Neuronal stem cell (in vitro differentiated cells): ENCODE data around the gene CACNA1A.

Experiments
- DNase-seq: peaks from one replicate; pipeline ENCODE4 v3.0.0-alpha.2; 2013; ENCODE audit warnings: low spot score
- H2AFZ ChIP-seq: one replicate; pipeline ENCODE4 v1.6.1; 2013; ENCODE audit warnings: mild to moderate bottlenecking, low read length, inconsistent platforms
- H2AK5ac ChIP-seq: 2 replicates; pipeline ENCODE4 v1.6.1; 2013; ENCODE audit warnings: low read depth, mild to moderate bottlenecking, inconsistent platforms, low read length, moderate library complexity, mixed read lengths
- H2BK120ac ChIP-seq: 2 replicates; pipeline ENCODE4 v1.6.1; 2013; ENCODE audit warnings: low read depth, mild to moderate bottlenecking, inconsistent platforms, low read length, moderate library complexity, mixed read lengths
- H2BK12ac ChIP-seq: one replicate; pipeline ENCODE4 v1.6.1; 2013; ENCODE audit warnings: low read length, inconsistent platforms
- H2BK15ac ChIP-seq: 2 replicates; pipeline ENCODE4 v1.6.1; 2013; ENCODE audit warnings: mild to moderate bottlenecking, low read length, inconsistent platforms, mixed read lengths
- H2BK5ac ChIP-seq: one replicate; pipeline ENCODE4 v1.6.1; 2013; ENCODE audit warnings: inconsistent platforms, mild to moderate bottlenecking, low read length, moderate library complexity
- H3K14ac ChIP-seq: one replicate; pipeline ENCODE4 v1.6.1; 2013; ENCODE audit warnings: low read length, inconsistent platforms
- H3K18ac ChIP-seq: 2 replicates; pipeline ENCODE4 v1.6.1; 2013; ENCODE audit warnings: low read length, inconsistent platforms
- H3K23ac ChIP-seq: 2 replicates; pipeline ENCODE4 v1.6.1; 2013; ENCODE audit warnings: low read depth, mild to moderate bottlenecking, mixed read lengths, low read length, inconsistent platforms; ENCODE audit not compliant: poor library complexity
- H3K27ac ChIP-seq: replicated peaks from 3 replicates; pipeline ENCODE4 v1.5.1; 2013; ENCODE audit warnings: low read length, inconsistent platforms
- H3K27me3 ChIP-seq, 3 experiments: 2 replicates each; pipeline ENCODE4 v1.6.1; 2013; ENCODE audit warnings: low read length in 3 of 3, mild to moderate bottlenecking in 2 of 3, inconsistent platforms in 1 of 3, low read depth in 1 of 3, mixed read lengths in 1 of 3, moderate library complexity in 1 of 3; ENCODE audit not compliant: control insufficient read depth in 3 of 3, insufficient read depth in 3 of 3
- H3K36me3 ChIP-seq, 2 donors: replicated peaks in 1 of 2; 2 replicates each; pipeline ENCODE4 v1.6.1; 2013; ENCODE audit warnings: low read length in 2 of 2; ENCODE audit not compliant: control insufficient read depth in 2 of 2, insufficient read depth in 2 of 2
- H3K4ac ChIP-seq: 2 replicates; pipeline ENCODE4 v1.6.1; 2013; ENCODE audit warnings: inconsistent platforms, mild to moderate bottlenecking, low read length, moderate library complexity
- H3K4me1 ChIP-seq, 2 donors: 1 replicate in 1 of 2; 2 replicates in 1 of 2; pipeline ENCODE4 v1.6.1; 2013; ENCODE audit warnings: low read length in 2 of 2, low read depth in 1 of 2; ENCODE audit not compliant: control insufficient read depth in 2 of 2, insufficient read depth in 1 of 2
- H3K4me2 ChIP-seq: one replicate; pipeline ENCODE4 v1.6.1; 2013; ENCODE audit warnings: mild to moderate bottlenecking, low read length, inconsistent platforms; ENCODE audit not compliant: insufficient read depth, poor library complexity, severe bottlenecking
- H3K4me3 ChIP-seq, 2 donors: 2 replicates each; pipeline ENCODE4 v1.5.1; 2013; ENCODE audit warnings: low read length in 2 of 2, mild to moderate bottlenecking in 2 of 2, inconsistent platforms in 1 of 2, moderate library complexity in 1 of 2
- H3K79me1 ChIP-seq: one replicate; pipeline ENCODE4 v1.6.1; 2013; ENCODE audit warnings: low read depth, mild to moderate bottlenecking, inconsistent platforms, low read length, moderate library complexity
- H3K9ac ChIP-seq: one replicate; pipeline ENCODE4 v1.6.1; 2013; ENCODE audit warnings: mild to moderate bottlenecking, low read depth, low read length, inconsistent platforms; ENCODE audit not compliant: poor library complexity
- H3K9me3 ChIP-seq, 2 donors: replicated peaks in 1 of 2; 2 replicates each; pipeline versions ENCODE3 to v1.6.1; 2013; ENCODE audit warnings: low read length in 2 of 2, mild to moderate bottlenecking in 2 of 2, inconsistent platforms in 1 of 2, low read depth in 1 of 2, mixed read lengths in 1 of 2, moderate library complexity in 1 of 2; ENCODE audit not compliant: control insufficient read depth in 2 of 2, insufficient read depth in 1 of 2
- H4K8ac ChIP-seq: one replicate; pipeline ENCODE4 v1.6.1; 2013; ENCODE audit warnings: low read depth, mild to moderate bottlenecking, inconsistent platforms, low read length, moderate library complexity
- H4K91ac ChIP-seq: one replicate; pipeline ENCODE4 v1.6.1; 2013; ENCODE audit warnings: low read length, low read depth, mild to moderate bottlenecking, inconsistent platforms; ENCODE audit not compliant: poor library complexity
- WGBS, 2 donors: extraction: QIAGEN DNeasy Blood & Tissue Kit; methylation state at CpG; one replicate each; pipeline ENCODE4 v1.1.7; 2013; ENCODE audit warnings: missing lambda C conversion rate in 2 of 2, mixed read lengths in 1 of 2; ENCODE audit not compliant: insufficient read length in 2 of 2, insufficient replicate concordance in 1 of 2; ENCODE audit errors: extremely low coverage in 2 of 2; 5-methylcytosine and 5-hydroxymethylcytosine counted together

The CACNA1A gene

DNA sequence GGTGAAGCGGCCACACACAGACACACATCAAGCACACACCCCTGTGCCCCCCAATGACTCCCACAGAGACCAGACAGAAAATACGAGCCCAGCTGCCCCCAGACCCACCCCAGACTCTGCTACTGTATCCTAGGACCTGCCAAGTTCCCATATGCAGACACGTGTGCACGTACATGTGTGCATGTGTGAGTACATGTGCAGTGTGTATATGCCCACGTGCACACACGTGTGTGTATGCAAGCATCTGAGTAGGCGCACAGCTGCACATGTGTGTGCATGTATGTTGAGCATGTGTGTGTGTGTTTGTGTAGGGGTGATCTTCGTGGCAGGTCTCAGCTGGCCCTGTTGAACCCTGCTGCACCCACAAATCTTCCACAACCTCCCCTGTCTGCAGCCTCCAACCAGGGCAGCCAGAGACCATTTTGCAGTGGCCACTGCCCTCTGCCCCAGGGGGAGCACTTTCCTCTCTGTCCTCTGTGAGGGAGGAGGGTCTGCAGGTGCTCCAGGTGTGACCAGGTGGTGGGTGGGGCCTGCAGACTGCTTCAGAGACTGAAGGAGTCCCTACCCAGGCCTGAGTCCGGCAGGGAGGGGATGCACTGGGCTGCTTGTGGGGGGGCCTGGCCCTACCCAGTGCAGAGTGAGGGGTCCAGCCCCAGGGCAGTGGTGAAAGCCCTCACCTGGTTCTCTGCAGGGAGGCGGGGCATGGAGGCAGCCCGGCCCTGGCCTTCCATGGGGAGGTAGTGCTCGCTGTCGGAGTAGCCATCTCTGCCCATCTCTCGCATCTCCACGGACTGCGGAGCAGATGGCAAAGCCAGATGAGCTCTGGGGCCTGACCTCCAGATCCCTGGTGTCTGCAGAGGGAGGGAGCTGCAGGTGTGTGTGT is 294.6 kb downstream of the CACNA1A start:
- Histone ChIP-seq H3K4ac (no peak overlapping the region), H3K4me2 (no peak overlapping the region), H3K27me3 (no peaks in the 10 kb centered on the region), H2AFZ (no peak overlapping the region), H2AK5ac (peak overlapping the region; percentile 56), H3K27ac (no peak overlapping the region), H2BK12ac (peak overlapping the region; percentile 84), H2BK5ac (no peak overlapping the region), H3K79me1 (peaks cover 1% of the 10 kb centered on the region), H2BK15ac (peak overlapping the region; percentile 21), H3K4me1 (peaks cover 0 to 15% of the 10 kb centered on the region in 2 donors), H3K36me3 (peaks cover 0 to 4% of the 10 kb centered on the region in 2 donors), H3K9ac (peak overlapping the region; percentile 9), H2BK120ac (no peak overlapping the region), H3K23ac (peak overlapping the region; percentile 55), H3K4me3 (peak overlapping the region in 1 of 2 donors; percentile 13), H3K14ac (peak overlapping the region; percentile 71), H4K91ac (peak overlapping the region; percentile 38), H3K9me3 (peaks cover 0 to 2% of the 10 kb centered on the region in 2 donors), H4K8ac (no peak overlapping the region), H3K18ac (no peak overlapping the region)
- no CpG with 5 or more reads among the region's 16 CpGs for WGBS, 2 donors
- no peak for DNase-seq

DNA sequence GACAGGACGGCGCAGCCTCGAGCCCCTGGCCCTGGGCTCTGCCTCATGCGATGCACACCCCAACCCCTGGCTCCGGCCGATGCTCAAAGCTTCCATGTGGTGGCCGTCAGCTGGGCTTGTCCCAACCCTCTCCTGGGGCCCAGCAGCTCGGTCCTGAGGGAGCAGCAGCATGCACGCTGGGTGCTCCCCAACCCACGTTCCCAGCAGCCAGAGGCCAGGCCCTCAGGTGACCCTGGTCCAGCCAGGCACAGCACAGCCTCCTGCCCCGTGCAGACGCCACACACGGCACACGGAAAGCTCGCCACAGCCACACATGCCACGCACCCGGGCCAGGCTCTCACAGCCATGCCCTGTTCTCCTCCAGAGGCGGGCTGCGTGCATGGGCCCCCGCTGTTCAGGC is 295.3 kb downstream of the CACNA1A start:
- peak overlapping the region; percentile 92 for H4K91ac ChIP-seq
- H2AK5ac ChIP-seq = peak overlapping the region; percentile 56
- peak overlapping the region; percentile 71 for H3K14ac ChIP-seq
- no CpG with 5 or more reads among the region's 20 CpGs for WGBS, 2 donors
- no peak overlapping the region for H3K4ac ChIP-seq
- H3K27me3 ChIP-seq = no peaks in the 10 kb centered on the region
- peak overlapping the region; percentile 90 for H3K9ac ChIP-seq
- H2BK15ac ChIP-seq = peak overlapping the region; percentile 58
- peak overlapping the region; percentile 55 for H3K23ac ChIP-seq
- no peak overlapping the region for H2BK5ac ChIP-seq
- H3K27ac ChIP-seq = no peak overlapping the region
- H3K18ac ChIP-seq = peak overlapping the region; percentile 76
- H2AFZ ChIP-seq = no peak overlapping the region
- H2BK120ac ChIP-seq = no peak overlapping the region
- H3K36me3 ChIP-seq = peaks cover 0 to 4% of the 10 kb centered on the region in 2 donors
- H3K79me1 ChIP-seq = peaks cover 1% of the 10 kb centered on the region
- peak overlapping the region; percentile 17 for H4K8ac ChIP-seq
- DNase-seq = no peak
- peaks cover 0 to 14% of the 10 kb centered on the region in 2 donors for H3K4me1 ChIP-seq
- peaks cover 0 to 2% of the 10 kb centered on the region in 2 donors for H3K9me3 ChIP-seq
- no peak overlapping the region for H3K4me3 ChIP-seq
- peak overlapping the region; percentile 84 for H2BK12ac ChIP-seq
- H3K4me2 ChIP-seq = no peak overlapping the region

DNA sequence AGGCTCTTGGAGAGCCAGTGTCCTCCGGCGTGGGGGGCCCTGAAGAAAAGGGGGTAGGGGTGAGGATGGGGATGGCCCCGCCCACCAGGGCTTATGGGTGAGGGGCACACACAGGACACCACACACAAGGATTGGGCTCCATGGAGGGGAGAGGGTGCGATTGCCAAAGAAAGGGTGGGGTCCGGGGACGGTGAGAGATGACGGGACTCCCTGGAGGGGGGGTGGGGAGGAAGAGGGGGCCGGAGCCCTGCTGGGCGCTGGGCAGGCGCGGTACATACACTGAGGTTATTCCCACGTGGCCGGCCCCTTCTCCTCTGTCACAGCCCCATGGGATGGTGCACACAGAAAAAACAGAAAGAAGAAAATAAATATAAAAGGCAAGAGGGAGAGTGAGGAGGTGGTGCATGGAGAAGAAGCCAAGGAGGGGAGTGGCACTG is 295.9 kb downstream of the CACNA1A start:
- H4K8ac ChIP-seq = no peak overlapping the region
- H3K27me3 ChIP-seq = no peaks in the 10 kb centered on the region
- no CpG with 5 or more reads among the region's 13 CpGs for WGBS, 2 donors
- H2AK5ac ChIP-seq = peak overlapping the region; percentile 91
- no peak overlapping the region for H3K4me3 ChIP-seq
- no peak overlapping the region for H3K27ac ChIP-seq
- peak overlapping the region; percentile 43 for H3K23ac ChIP-seq
- peaks cover 0 to 14% of the 10 kb centered on the region in 2 donors for H3K4me1 ChIP-seq
- H2BK15ac ChIP-seq = no peak overlapping the region
- H3K9ac ChIP-seq = no peak overlapping the region
- H4K91ac ChIP-seq = no peak overlapping the region
- H3K18ac ChIP-seq = no peak overlapping the region
- H3K79me1 ChIP-seq = peaks cover 1% of the 10 kb centered on the region
- peaks cover 0 to 4% of the 10 kb centered on the region in 2 donors for H3K36me3 ChIP-seq
- peak overlapping the region; percentile 93 for H2BK5ac ChIP-seq
- peaks cover 0 to 2% of the 10 kb centered on the region in 2 donors for H3K9me3 ChIP-seq
- H2AFZ ChIP-seq = peak overlapping the region; percentile 61
- no peak overlapping the region for H2BK120ac ChIP-seq
- peak overlapping the region; percentile 22 for H2BK12ac ChIP-seq
- H3K4ac ChIP-seq = no peak overlapping the region
- H3K4me2 ChIP-seq = peak overlapping the region; percentile 11
- no peak for DNase-seq
- no peak overlapping the region for H3K14ac ChIP-seq
